Effector CD4-positive, alpha-beta T cell (primary cell): ENCODE data around the gene MMP14.

Source experiments
- DNase-seq: peaks from one replicate; pipeline ENCODE4 v3.0.0-alpha.2; 2020

The MMP14 gene

GRCh38 chr14:22864979-22865378 is 28.6 kb downstream of the MMP14 start:
- no peak for DNase-seq

GRCh38 chr14:22865424-22866405 is 29.3 kb downstream of the MMP14 start:
- no peak for DNase-seq

GRCh38 chr14:22866874-22867273 is 30.5 kb downstream of the MMP14 start:
- DNase-seq: no peak

- DNase-seq: no peak
These were observed 34.4 kb downstream of the MMP14 start for GRCh38 chr14:22870811-22871223.

- DNase-seq: peak; percentile 65
These were observed 35.0 kb downstream of the MMP14 start, which contains the start of gene LRP10 for GRCh38 chr14:22871224-22872032. Gene LRP10, plus strand, starts transcription at chr14:22871740. Its CDS starts 564 bp downstream, at chr14:22872304.

- peak; percentile 63 for DNase-seq
These were observed 35.8 kb downstream of the MMP14 start for GRCh38 chr14:22872033-22872832.

GRCh38 chr14:22872833-22873520 is 36.6 kb downstream of the MMP14 start:
- no peak for DNase-seq

GRCh38 chr14:22875003-22875747 is 38.8 kb downstream of the MMP14 start:
- DNase-seq: no peak

- no peak for DNase-seq
These were observed 39.4 kb downstream of the MMP14 start for GRCh38 chr14:22875748-22876319.

GRCh38 chr14:22877000-22877501 is 40.7 kb downstream of the MMP14 start:
- no peak for DNase-seq

GRCh38 chr14:22878271-22879246 is 42.2 kb downstream of the MMP14 start:
- no peak for DNase-seq

- DNase-seq: no peak
These were observed 45.7 kb downstream of the MMP14 start for GRCh38 chr14:22882064-22882463.

- DNase-seq: peak; percentile 33
These were observed 46.3 kb downstream of the MMP14 start for GRCh38 chr14:22882529-22883172.

- DNase-seq: no peak
These were observed 47.0 kb downstream of the MMP14 start, which contains the start of gene REM2 for GRCh38 chr14:22883173-22883976. Gene REM2, plus strand, starts transcription at chr14:22883222. Its CDS starts 66 bp downstream, at chr14:22883288.

GRCh38 chr14:22884076-22884737 is 47.8 kb downstream of the MMP14 start:
- no peak for DNase-seq

GRCh38 chr14:22884738-22885523 is 48.5 kb downstream of the MMP14 start:
- DNase-seq: no peak
